WTC11 (cell line): ENCODE measurements around the gene HOXC5. TPM values are rescaled to one million over a fixed set of nuclear protein-coding genes. Genes with fewer than 3 reads are reported as not detected.

Experiments
- ATAC-seq: fragments of 200-7000 bp; cut with Tn5 transposase; 2 replicates; pipeline ENCODE4 v1.10.0; 2021; ENCODE audit warnings: mild to moderate bottlenecking, moderate library complexity
- CTCF ChIA-PET: fragments of 300-600 bp; sonication (Branson Sonifier 250); formaldehyde crosslinking; loops from one replicate; lab custom pipeline; 2021; ENCODE audit warnings: antibody characterized with exemption; lab: Charles Lee
- POLR2A ChIA-PET: fragments of 350-600 bp; sonication (Branson Sonifier 250); formaldehyde crosslinking; loops from one replicate; lab custom pipeline; 2021; ENCODE audit warnings: antibody characterized with exemption; lab: Charles Lee
- DNase-seq: peaks from one replicate; pipeline ENCODE4 v3.0.0; 2021; ENCODE audit warnings: low spot score
- H3K27ac Mint-ChIP-seq: 2 replicates; pipeline ENCODE4 v1.8.0; 2021; ENCODE audit warnings: mixed read lengths
- H3K27me3 Mint-ChIP-seq: 2 replicates; pipeline ENCODE4 v1.8.0; 2021; ENCODE audit warnings: low read depth, mild to moderate bottlenecking, moderate library complexity, mixed read lengths
- H3K36me3 Mint-ChIP-seq: 2 replicates; pipeline ENCODE4 v1.8.0; 2021; ENCODE audit warnings: mixed read lengths
- H3K4me1 Mint-ChIP-seq: 2 replicates; pipeline ENCODE4 v1.8.0; 2022; ENCODE audit warnings: mixed read lengths
- H3K4me3 Mint-ChIP-seq: 2 replicates; pipeline ENCODE4 v1.8.0; 2021; ENCODE audit warnings: mild to moderate bottlenecking, moderate library complexity, mixed read lengths
- H3K9me3 Mint-ChIP-seq: 2 replicates; pipeline ENCODE4 v1.8.0; 2021; ENCODE audit warnings: mixed read lengths
- ATF2 ChIP-seq: sonication (generic); formaldehyde crosslinking; IDR thresholded peaks from 2 replicates; pipeline ENCODE4 v1.8.1; 2022; ENCODE audit warnings: low read depth, missing genetic modification reagents, borderline replicate concordance
- EMX1 ChIP-seq: fragments of 250-450 bp; sonication (Bioruptor Pico); IDR thresholded peaks from 2 replicates; pipeline ENCODE4 v1.8.0; 2021; ENCODE audit warnings: mild to moderate bottlenecking
- ESRRA ChIP-seq: sonication (generic); formaldehyde crosslinking; IDR thresholded peaks from 2 replicates; pipeline ENCODE4 v1.8.1; 2022; ENCODE audit warnings: mild to moderate bottlenecking, missing genetic modification reagents, borderline replicate concordance
- GABPB1 ChIP-seq: sonication (generic); formaldehyde crosslinking; IDR thresholded peaks from 2 replicates; pipeline ENCODE4 v1.8.1; 2023; ENCODE audit warnings: mild to moderate bottlenecking, missing genetic modification reagents
- GRHL2 ChIP-seq: fragments of 250-450 bp; sonication (Bioruptor Pico); IDR thresholded peaks from 2 replicates; pipeline ENCODE4 v1.8.0; 2022; ENCODE audit warnings: mild to moderate bottlenecking, moderate library complexity; ENCODE audit not compliant: insufficient replicate concordance, severe bottlenecking
- HMGA2 ChIP-seq: fragments of 250-450 bp; sonication (Bioruptor Pico); IDR thresholded peaks from 2 replicates; pipeline ENCODE4 v1.4.0; 2021; ENCODE audit warnings: mild to moderate bottlenecking, moderate library complexity
- MXD4 ChIP-seq: fragments of 250-450 bp; sonication (Bioruptor Pico); IDR thresholded peaks from 2 replicates; pipeline ENCODE4 v1.8.0; 2021; ENCODE audit warnings: mild to moderate bottlenecking, moderate library complexity, borderline replicate concordance
- NFE2L1 ChIP-seq: sonication (generic); formaldehyde crosslinking; IDR thresholded peaks from 2 replicates; pipeline ENCODE4 v1.8.1; 2023; ENCODE audit warnings: missing genetic modification reagents
- NFYB ChIP-seq: sonication (generic); formaldehyde crosslinking; conservative IDR thresholded peaks from 2 replicates; pipeline ENCODE4 v1.8.0; 2022; ENCODE audit warnings: low read depth, missing genetic modification reagents
- RORB ChIP-seq: fragments of 250-450 bp; sonication (Bioruptor Pico); IDR thresholded peaks from 2 replicates; pipeline ENCODE4 v1.9.0; 2021; ENCODE audit warnings: mild to moderate bottlenecking
- SMAD4 ChIP-seq: sonication (generic); formaldehyde crosslinking; IDR thresholded peaks from 2 replicates; pipeline ENCODE4 v1.8.0; 2022; ENCODE audit warnings: mild to moderate bottlenecking, missing genetic modification reagents
- TEAD1 ChIP-seq: sonication (generic); formaldehyde crosslinking; IDR thresholded peaks from 2 replicates; pipeline ENCODE4 v1.8.0; 2022; ENCODE audit warnings: mild to moderate bottlenecking, missing genetic modification reagents
- ZNF121 ChIP-seq: sonication (generic); formaldehyde crosslinking; IDR thresholded peaks from 2 replicates; pipeline ENCODE4 v1.8.0; 2023; ENCODE audit warnings: missing genetic modification reagents
- ZNF219 ChIP-seq: sonication (generic); formaldehyde crosslinking; IDR thresholded peaks from 2 replicates; pipeline ENCODE4 v1.8.0; 2023; ENCODE audit warnings: missing genetic modification reagents, mild to moderate bottlenecking, borderline replicate concordance
- ZNF263 ChIP-seq: sonication (generic); formaldehyde crosslinking; IDR thresholded peaks from 2 replicates; pipeline ENCODE4 v1.8.1; 2022; ENCODE audit warnings: low read depth, mild to moderate bottlenecking, moderate library complexity, missing genetic modification reagents
- ZNF425 ChIP-seq: fragments of 250-450 bp; sonication (Bioruptor Pico); conservative IDR thresholded peaks from 2 replicates; pipeline ENCODE4 v1.9.0; 2021; ENCODE audit warnings: mild to moderate bottlenecking
- total RNA-seq: library from RNA; stranded (reverse); gene quantifications from 3 replicates; pipeline ENCODE4 v1.2.3, GENCODE V29; 2021
- TF ChIP-seq, protein P1 (sequence below): sonication (generic); formaldehyde crosslinking; IDR thresholded peaks from 2 replicates; pipeline ENCODE4 v1.8.0; 2022; ENCODE audit warnings: missing genetic modification reagents
- TF ChIP-seq, protein P2 (sequence below): sonication (generic); formaldehyde crosslinking; IDR thresholded peaks from 2 replicates; pipeline ENCODE4 v1.8.0; 2022; ENCODE audit warnings: mild to moderate bottlenecking, missing genetic modification reagents

The HOXC5 gene
- total RNA-seq, 1 experiment from 2014 or later, result not detected

DNA sequence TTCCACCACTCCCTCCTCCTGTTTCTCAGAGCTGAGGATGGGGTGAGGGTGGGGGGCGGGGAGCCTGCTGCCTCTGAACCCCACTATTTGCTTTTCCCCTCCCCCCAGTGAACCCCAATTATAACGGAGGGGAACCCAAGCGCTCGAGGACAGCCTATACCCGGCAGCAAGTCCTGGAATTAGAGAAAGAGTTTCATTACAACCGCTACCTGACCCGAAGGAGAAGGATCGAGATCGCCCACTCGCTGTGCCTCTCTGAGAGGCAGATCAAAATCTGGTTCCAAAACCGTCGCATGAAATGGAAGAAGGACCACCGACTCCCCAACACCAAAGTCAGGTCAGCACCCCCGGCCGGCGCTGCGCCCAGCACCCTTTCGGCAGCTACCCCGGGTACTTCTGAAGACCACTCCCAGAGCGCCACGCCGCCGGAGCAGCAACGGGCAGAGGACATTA is 21.9 kb downstream of the HOXC5 start:
- DNase-seq, result no peak
- TF ChIP-seq ZNF263 (CRISPR knock-in tag), result no peak
- no peak for ATAC-seq
- peaks cover 100% of the 10 kb centered on the region for H3K27me3 Mint-ChIP-seq
- CTCF ChIA-PET, result interaction anchor here (1.4 kb wide), 1 partner anchor 53 kb away, joined by 3 read pairs; no protein-coding TSS in a partner anchor
- POLR2A ChIA-PET, result interaction anchor here (0.6 kb wide), 1 partner anchor 30 kb away, joined by 3 read pairs; no protein-coding TSS in a partner anchor
- H3K36me3 Mint-ChIP-seq, result no peaks in the 10 kb centered on the region
- peaks cover 69% of the 10 kb centered on the region for H3K4me1 Mint-ChIP-seq
- peak overlapping the region; percentile 63 for H3K4me3 Mint-ChIP-seq
- H3K9me3 Mint-ChIP-seq, result no peaks in the 10 kb centered on the region
- H3K27ac Mint-ChIP-seq, result no peak overlapping the region

- DNase-seq (no peak), ATAC-seq (no peak)
- POLR2A ChIA-PET, result no interaction called here
- H3K9me3 Mint-ChIP-seq, result no peaks in the 10 kb centered on the region
- peaks cover 100% of the 10 kb centered on the region for H3K27me3 Mint-ChIP-seq
- no peak for TF ChIP-seq ZNF219
- TF ChIP-seq ESRRA (CRISPR knock-in tag), result no peak
- no peak for TF ChIP-seq HMGA2 (CRISPR knock-in tag)
- TF ChIP-seq, protein P1, sequence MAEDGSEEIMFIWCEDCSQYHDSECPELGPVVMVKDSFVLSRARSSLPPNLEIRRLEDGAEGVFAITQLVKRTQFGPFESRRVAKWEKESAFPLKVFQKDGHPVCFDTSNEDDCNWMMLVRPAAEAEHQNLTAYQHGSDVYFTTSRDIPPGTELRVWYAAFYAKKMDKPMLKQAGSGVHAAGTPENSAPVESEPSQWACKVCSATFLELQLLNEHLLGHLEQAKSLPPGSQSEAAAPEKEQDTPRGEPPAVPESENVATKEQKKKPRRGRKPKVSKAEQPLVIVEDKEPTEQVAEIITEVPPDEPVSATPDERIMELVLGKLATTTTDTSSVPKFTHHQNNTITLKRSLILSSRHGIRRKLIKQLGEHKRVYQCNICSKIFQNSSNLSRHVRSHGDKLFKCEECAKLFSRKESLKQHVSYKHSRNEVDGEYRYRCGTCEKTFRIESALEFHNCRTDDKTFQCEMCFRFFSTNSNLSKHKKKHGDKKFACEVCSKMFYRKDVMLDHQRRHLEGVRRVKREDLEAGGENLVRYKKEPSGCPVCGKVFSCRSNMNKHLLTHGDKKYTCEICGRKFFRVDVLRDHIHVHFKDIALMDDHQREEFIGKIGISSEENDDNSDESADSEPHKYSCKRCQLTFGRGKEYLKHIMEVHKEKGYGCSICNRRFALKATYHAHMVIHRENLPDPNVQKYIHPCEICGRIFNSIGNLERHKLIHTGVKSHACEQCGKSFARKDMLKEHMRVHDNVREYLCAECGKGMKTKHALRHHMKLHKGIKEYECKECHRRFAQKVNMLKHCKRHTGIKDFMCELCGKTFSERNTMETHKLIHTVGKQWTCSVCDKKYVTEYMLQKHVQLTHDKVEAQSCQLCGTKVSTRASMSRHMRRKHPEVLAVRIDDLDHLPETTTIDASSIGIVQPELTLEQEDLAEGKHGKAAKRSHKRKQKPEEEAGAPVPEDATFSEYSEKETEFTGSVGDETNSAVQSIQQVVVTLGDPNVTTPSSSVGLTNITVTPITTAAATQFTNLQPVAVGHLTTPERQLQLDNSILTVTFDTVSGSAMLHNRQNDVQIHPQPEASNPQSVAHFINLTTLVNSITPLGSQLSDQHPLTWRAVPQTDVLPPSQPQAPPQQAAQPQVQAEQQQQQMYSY, result no peak
- no peak for TF ChIP-seq EMX1 (CRISPR knock-in tag)
- no peak for TF ChIP-seq NFYB (CRISPR knock-in tag)
- TF ChIP-seq ZNF121 (CRISPR knock-in tag), result no peak
- TF ChIP-seq, protein P2, sequence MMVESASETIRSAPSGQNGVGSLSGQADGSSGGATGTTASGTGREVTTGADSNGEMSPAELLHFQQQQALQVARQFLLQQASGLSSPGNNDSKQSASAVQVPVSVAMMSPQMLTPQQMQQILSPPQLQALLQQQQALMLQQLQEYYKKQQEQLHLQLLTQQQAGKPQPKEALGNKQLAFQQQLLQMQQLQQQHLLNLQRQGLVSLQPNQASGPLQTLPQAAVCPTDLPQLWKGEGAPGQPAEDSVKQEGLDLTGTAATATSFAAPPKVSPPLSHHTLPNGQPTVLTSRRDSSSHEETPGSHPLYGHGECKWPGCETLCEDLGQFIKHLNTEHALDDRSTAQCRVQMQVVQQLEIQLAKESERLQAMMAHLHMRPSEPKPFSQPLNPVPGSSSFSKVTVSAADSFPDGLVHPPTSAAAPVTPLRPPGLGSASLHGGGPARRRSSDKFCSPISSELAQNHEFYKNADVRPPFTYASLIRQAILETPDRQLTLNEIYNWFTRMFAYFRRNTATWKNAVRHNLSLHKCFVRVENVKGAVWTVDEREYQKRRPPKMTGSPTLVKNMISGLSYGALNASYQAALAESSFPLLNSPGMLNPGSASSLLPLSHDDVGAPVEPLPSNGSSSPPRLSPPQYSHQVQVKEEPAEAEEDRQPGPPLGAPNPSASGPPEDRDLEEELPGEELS (CRISPR knock-in tag), result no peak
- TF ChIP-seq TEAD1 (CRISPR knock-in tag), result no peak
- no peak for TF ChIP-seq MXD4 (CRISPR knock-in tag)
- no peak for TF ChIP-seq ATF2 (CRISPR knock-in tag)
- no peak for TF ChIP-seq GABPB1 (CRISPR knock-in tag)
- TF ChIP-seq RORB (CRISPR knock-in tag), result no peak
- no peak for TF ChIP-seq ZNF425
- no peak for TF ChIP-seq NFE2L1 (CRISPR knock-in tag)
- no peak for TF ChIP-seq GRHL2 (CRISPR knock-in tag)
- no peak for TF ChIP-seq SMAD4 (CRISPR knock-in tag)
- no peaks in the 10 kb centered on the region for H3K36me3 Mint-ChIP-seq
- H3K4me1 Mint-ChIP-seq, result peaks cover 66% of the 10 kb centered on the region
- H3K4me3 Mint-ChIP-seq, result peak overlapping the region; percentile 14; the same call in 1 of the 2 replicates
- CTCF ChIA-PET, result interaction anchor here (0.8 to 1.4 kb wide), 3 partner anchors 23 to 146 kb away, joined by 3 to 5 read pairs (median 4); no protein-coding TSS in a partner anchor
- no peak overlapping the region for H3K27ac Mint-ChIP-seq
Observed at GRCh38 chr12:54055552-54055951, 22.7 kb downstream of the HOXC5 start.
